Measurements from ENCODE around the gene MYH7B.

- TF ChIP-seq CTCF (IDR thresholded peaks at IDR 0.05) = no peak
- TF ChIP-seq POLR2AphosphoS5 (IDR thresholded peaks at IDR 0.05) = no peak
Observed at GRCh38 chr20:34977365-34978091, 21.9 kb downstream of the MYH7B start.
